ENCODE results near the gene MAP1B. TPM values are rescaled to one million over a fixed set of nuclear protein-coding genes. Genes with fewer than 3 reads are reported as not detected.

Gene MAP1B
- total and polyA plus RNA-seq, 8 donors: 2.1 to 985 (median 24.7) TPM

DNA sequence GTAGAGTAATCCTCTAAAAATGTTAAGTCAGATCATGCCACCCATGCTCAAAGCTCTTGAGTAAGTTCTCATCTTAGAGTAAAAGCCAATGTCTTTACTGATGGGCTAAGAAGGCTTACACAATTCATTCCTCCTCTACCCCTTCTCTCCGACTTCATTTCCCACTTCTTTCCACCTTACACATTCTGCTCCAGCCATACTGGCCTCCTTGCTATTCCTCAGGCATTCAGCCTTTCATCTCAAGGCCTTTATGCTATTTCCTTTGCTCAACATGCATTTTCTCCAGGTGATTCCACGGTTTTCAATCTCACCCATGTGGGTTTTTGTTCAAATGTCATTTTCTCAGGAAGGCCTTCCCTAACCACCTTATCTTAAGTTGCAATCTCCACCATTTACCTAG, 104.9 kb downstream of the MAP1B start:
- Histone ChIP-seq H3K4me1 (peaks cover 0 to 16% (median 12%) of the 10 kb centered on the region in 4 donors), H3K9me3 (no peaks in the 10 kb centered on the region), H3K27ac (no peak overlapping the region), H3K36me3 (peaks cover 0 to 10% (median 5%) of the 10 kb centered on the region in 4 donors), H3K4me3 (no peak overlapping the region), H3K27me3 (no peaks in the 10 kb centered on the region)
- intact Hi-C loops (cut with DNase I; ENCODE audit: low total_unique reads): no loop called here
- DNase-seq: no peak
- no peak for TF ChIP-seq POLR2A (IDR thresholded peaks at IDR 0.05)
- no peak for TF ChIP-seq POLR2AphosphoS5 (IDR thresholded peaks at IDR 0.05)
- WGBS, 5 donors: 89 to 98% (median 97%) methylated on average over 2 of the region's 2 CpGs

DNA sequence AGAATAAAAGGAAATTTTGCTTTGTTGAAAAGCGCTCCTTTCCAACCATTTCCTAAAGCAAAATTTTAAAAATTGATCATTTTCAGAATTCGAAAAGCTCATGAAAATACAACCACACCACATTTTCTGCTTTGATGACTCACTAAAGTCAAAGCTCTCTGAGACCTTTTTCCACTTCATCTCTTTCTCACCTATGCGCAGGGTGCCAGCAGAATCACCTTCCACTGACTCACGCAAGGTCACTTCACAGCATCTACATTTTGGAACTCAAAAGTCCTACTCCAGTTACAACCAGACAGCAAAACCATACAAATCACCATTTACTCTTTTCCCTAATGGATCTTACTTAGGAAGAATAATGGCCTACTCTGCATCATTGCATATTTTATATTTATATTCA, 106.2 kb downstream of the MAP1B start:
- Histone ChIP-seq H3K27ac (no peak overlapping the region), H3K36me3 (peaks cover 4 to 22% (median 17%) of the 10 kb centered on the region in 4 donors), H3K9me3 (no peaks in the 10 kb centered on the region), H3K27me3 (no peaks in the 10 kb centered on the region), H3K4me3 (no peak overlapping the region), H3K4me1 (peaks cover 0 to 16% (median 12%) of the 10 kb centered on the region in 4 donors)
- 96 to 99% (median 98%) methylated on average over 4 of the region's 4 CpGs for WGBS, 5 donors
- no peak for TF ChIP-seq POLR2AphosphoS5 (IDR thresholded peaks at IDR 0.05)
- TF ChIP-seq, protein P1, sequence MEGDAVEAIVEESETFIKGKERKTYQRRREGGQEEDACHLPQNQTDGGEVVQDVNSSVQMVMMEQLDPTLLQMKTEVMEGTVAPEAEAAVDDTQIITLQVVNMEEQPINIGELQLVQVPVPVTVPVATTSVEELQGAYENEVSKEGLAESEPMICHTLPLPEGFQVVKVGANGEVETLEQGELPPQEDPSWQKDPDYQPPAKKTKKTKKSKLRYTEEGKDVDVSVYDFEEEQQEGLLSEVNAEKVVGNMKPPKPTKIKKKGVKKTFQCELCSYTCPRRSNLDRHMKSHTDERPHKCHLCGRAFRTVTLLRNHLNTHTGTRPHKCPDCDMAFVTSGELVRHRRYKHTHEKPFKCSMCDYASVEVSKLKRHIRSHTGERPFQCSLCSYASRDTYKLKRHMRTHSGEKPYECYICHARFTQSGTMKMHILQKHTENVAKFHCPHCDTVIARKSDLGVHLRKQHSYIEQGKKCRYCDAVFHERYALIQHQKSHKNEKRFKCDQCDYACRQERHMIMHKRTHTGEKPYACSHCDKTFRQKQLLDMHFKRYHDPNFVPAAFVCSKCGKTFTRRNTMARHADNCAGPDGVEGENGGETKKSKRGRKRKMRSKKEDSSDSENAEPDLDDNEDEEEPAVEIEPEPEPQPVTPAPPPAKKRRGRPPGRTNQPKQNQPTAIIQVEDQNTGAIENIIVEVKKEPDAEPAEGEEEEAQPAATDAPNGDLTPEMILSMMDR (IDR thresholded peaks at IDR 0.05): no peak
- intact Hi-C loops (cut with DNase I; ENCODE audit: low total_unique reads): no loop called here
- DNase-seq: no peak

DNA sequence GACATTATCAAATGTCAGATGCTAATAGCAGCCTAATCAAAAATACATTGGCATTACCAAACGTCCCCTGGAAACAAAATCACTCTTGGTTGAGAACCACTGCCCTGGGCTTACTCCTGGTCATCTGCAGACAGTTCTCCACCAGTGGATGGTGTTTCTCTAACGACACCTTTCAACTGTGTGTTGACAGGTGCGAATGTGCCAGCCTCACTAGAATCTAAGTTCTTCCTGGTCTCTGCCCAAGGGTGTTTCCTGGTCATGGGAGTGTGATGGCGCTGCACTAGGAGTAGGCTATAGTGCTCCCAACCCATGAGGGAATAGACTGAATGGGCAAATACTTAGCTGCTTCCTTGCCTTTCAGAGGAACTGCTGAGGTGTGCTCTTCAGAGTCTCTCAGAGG, 106.9 kb downstream of the MAP1B start:
- TF ChIP-seq POLR2A (IDR thresholded peaks at IDR 0.05) (no peak), POLR2AphosphoS5 (IDR thresholded peaks at IDR 0.05) (no peak), EP300 (IDR thresholded peaks at IDR 0.05) (no peak)
- TF ChIP-seq, protein P1 (IDR thresholded peaks at IDR 0.05): no peak
- no peak for DNase-seq
- H3K27me3 ChIP-seq: no peaks in the 10 kb centered on the region
- H3K4me1 ChIP-seq: peaks cover 0 to 16% (median 12%) of the 10 kb centered on the region in 4 donors
- no peaks in the 10 kb centered on the region for H3K9me3 ChIP-seq
- H3K4me3 ChIP-seq: no peak overlapping the region
- peaks cover 4 to 29% (median 22%) of the 10 kb centered on the region in 4 donors for H3K36me3 ChIP-seq
- intact Hi-C loops (cut with DNase I; ENCODE audit: low total_unique reads): no loop called here
- WGBS, 5 donors: 78 to 93% (median 89%) methylated on average over 4 of the region's 4 CpGs
- no peak overlapping the region for H3K27ac ChIP-seq

DNA sequence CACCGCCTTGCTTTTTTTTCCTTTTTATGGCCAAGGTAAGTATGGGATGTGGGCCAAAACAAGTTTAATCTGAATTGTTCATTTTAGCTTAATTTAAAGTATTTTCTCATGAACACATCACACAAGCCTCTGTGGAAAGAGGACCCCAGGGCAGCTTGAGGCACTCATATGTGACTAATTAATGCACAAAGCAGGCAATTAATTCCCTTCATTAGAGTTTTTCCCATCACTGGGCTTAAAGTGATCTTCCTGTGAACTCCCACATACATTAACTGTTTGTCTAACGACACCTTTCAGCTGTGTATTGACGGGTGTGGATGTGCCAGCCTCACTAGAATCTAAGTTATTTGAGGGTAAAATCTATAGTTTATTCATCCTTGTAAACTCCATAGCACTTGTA, 109.5 kb downstream of the MAP1B start:
- H3K27me3 ChIP-seq: no peaks in the 10 kb centered on the region
- WGBS, 5 donors: 88 to 96% (median 89%) methylated on average over 3 of the region's 3 CpGs
- TF ChIP-seq POLR2A (IDR thresholded peaks at IDR 0.05): no peak
- no peak for TF ChIP-seq EP300 (IDR thresholded peaks at IDR 0.05)
- TF ChIP-seq POLR2AphosphoS5 (IDR thresholded peaks at IDR 0.05): no peak
- TF ChIP-seq, protein P1 (IDR thresholded peaks at IDR 0.05): no peak
- intact Hi-C loops (cut with DNase I; ENCODE audit: low total_unique reads): no loop called here
- DNase-seq: no peak
- no peaks in the 10 kb centered on the region for H3K9me3 ChIP-seq
- peaks cover 21 to 55% (median 48%) of the 10 kb centered on the region in 4 donors for H3K36me3 ChIP-seq
- no peaks in the 10 kb centered on the region for H3K4me1 ChIP-seq
- no peak overlapping the region for H3K4me3 ChIP-seq
- H3K27ac ChIP-seq: no peak overlapping the region

DNA sequence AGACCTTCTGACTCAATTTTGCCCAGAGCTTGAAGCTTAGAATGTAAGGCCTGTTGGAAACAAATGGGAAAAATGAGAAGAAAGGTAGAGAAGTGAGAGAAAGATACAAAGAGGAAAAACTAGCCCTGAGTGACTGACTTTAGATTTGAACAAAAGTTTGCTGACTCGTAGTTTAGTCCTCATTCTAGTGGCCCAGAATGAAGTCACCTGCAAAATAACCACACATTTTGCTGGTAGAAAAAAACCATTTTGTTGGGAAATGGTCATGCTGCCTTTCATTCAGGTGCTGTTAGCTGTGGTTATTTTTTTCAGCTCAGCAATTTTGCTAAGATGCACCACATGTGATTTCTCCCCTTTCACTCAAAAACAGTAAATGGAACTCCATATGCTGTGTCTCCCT, 113.8 kb downstream of the MAP1B start:
- H3K27me3 ChIP-seq: no peaks in the 10 kb centered on the region
- H3K9me3 ChIP-seq: no peaks in the 10 kb centered on the region
- no peak for TF ChIP-seq POLR2A (IDR thresholded peaks at IDR 0.05)
- TF ChIP-seq, protein P1 (IDR thresholded peaks at IDR 0.05): no peak
- TF ChIP-seq POLR2AphosphoS5 (IDR thresholded peaks at IDR 0.05): no peak
- intact Hi-C loops (cut with DNase I; ENCODE audit: low total_unique reads): no loop called here
- peaks cover 0 to 6% (median 0%) of the 10 kb centered on the region in 4 donors for H3K4me1 ChIP-seq
- no peak overlapping the region for H3K27ac ChIP-seq
- H3K36me3 ChIP-seq: peaks cover 30 to 98% (median 92%) of the 10 kb centered on the region in 4 donors
- H3K4me3 ChIP-seq: no peak overlapping the region
- DNase-seq: no peak
- WGBS, 5 donors: 94 to 100% (median 95%) methylated on average over 1 of the region's 1 CpG
